ENCODE data around the gene LIN28B. TPM values are rescaled to one million over a fixed set of nuclear protein-coding genes. Genes with fewer than 3 reads are reported as not detected.

The LIN28B gene, protein sequence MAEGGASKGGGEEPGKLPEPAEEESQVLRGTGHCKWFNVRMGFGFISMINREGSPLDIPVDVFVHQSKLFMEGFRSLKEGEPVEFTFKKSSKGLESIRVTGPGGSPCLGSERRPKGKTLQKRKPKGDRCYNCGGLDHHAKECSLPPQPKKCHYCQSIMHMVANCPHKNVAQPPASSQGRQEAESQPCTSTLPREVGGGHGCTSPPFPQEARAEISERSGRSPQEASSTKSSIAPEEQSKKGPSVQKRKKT
- total RNA-seq, result not detected in 2 replicates

DNA sequence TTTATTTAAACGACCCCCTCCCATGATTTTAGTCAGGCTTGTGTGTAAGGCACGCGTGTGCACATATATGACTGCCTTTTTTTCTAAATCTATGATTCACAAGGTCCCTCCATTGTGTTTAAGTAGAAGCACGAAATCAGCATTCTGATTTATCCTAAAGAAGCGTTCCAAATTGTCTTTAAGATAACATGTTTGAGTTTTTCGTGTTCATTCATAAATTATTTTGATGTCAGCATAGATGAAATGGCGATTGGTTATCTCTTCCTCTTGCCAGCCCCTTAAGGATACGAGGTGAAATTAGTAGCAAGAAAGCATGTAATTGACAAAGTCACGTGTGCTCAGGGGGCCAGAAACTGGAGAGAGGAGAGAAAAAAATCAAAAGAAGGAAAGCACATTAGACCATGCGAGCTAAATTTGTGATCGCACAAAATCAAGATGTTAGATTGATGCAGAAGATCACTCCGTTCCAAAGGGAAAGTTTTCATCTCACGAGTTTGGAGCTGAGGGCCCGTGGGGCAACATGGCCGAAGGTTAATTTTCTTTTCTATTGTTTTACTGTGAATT is at the start of gene LIN28B:
Gene LIN28B, plus strand, starts transcription at position 377 of the 564 bp plus-strand sequence. Its CDS starts 144 bp downstream, at position 521.

Other genes starting within 250 kb of the LIN28B start
- 8.8 and 11.3 TPM in 2 replicates for gene HACE1, start 97.2 kb upstream of the LIN28B start, total RNA-seq
- 12.4 and 39.7 TPM in 2 replicates for gene POPDC3, start 222.9 kb downstream of the LIN28B start, total RNA-seq

Data from epithelial cell of alveolus of lung (primary cell).